ENCODE data around the gene ZNF415. TPM values are rescaled to one million over a fixed set of nuclear protein-coding genes. Genes with fewer than 3 reads are reported as not detected.

ZNF415 gene
- total RNA-seq, 1 donor from 2014 or later: 7.3 TPM

DNA sequence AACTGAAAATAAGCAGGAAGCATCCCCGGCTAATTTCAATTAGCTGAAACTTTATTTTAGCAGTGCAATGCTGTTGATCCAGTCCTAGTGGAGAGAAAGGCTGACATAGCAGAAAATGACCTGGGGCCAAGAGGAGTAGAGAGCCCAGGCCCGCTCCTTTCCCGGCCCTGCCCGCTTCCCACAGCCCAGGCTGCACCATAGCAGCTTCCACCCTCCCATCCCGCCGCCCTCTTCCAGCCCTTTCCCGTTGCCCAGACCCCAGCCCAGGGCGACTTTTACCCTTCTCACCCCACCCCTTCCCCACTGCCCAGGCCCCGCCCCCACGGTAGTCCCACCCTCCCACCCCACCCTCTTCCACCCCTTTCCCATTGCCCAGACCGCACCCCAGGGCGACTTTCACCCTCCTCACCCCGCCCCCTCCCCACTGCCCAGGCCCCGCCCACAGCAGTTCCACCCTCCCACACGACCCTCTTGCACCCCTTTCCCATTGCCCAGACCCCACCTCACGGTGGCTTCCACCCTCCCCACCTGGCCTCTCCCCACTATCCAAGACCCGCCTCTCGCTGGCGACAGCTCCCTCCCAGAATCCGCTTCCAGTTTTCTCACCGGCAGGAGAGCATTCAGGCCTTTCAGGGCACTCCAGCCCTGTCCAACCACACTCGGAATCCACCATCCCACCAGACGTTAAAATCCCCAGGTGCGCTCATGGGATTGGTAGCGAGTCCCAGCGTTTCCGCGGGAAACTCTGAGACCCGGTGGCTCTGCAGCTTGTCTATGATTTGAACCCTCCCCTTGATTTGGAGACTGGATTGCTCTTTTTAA is 37.7 kb downstream of the ZNF415 start:
- no peak overlapping the region for H3K4me3 Mint-ChIP-seq (ENCODE audit: unreplicated experiment)
- H3K4me1 Mint-ChIP-seq (ENCODE audit: low read depth): peaks cover 10% of the 10 kb centered on the region
- no peak for DNase-seq (ENCODE audit: low spot score)
- H3K27me3 Mint-ChIP-seq (ENCODE audit: low read depth): no peaks in the 10 kb centered on the region
- TF ChIP-seq, protein P1, sequence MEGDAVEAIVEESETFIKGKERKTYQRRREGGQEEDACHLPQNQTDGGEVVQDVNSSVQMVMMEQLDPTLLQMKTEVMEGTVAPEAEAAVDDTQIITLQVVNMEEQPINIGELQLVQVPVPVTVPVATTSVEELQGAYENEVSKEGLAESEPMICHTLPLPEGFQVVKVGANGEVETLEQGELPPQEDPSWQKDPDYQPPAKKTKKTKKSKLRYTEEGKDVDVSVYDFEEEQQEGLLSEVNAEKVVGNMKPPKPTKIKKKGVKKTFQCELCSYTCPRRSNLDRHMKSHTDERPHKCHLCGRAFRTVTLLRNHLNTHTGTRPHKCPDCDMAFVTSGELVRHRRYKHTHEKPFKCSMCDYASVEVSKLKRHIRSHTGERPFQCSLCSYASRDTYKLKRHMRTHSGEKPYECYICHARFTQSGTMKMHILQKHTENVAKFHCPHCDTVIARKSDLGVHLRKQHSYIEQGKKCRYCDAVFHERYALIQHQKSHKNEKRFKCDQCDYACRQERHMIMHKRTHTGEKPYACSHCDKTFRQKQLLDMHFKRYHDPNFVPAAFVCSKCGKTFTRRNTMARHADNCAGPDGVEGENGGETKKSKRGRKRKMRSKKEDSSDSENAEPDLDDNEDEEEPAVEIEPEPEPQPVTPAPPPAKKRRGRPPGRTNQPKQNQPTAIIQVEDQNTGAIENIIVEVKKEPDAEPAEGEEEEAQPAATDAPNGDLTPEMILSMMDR (IDR thresholded peaks at IDR 0.05): no peak
- H3K36me3 Mint-ChIP-seq (ENCODE audit: low read depth): peaks cover 27% of the 10 kb centered on the region
- H3K27ac Mint-ChIP-seq (ENCODE audit: unreplicated experiment): peak overlapping the region; percentile 45
- no peaks in the 10 kb centered on the region for H3K9me3 Mint-ChIP-seq (ENCODE audit: low read depth)

DNA sequence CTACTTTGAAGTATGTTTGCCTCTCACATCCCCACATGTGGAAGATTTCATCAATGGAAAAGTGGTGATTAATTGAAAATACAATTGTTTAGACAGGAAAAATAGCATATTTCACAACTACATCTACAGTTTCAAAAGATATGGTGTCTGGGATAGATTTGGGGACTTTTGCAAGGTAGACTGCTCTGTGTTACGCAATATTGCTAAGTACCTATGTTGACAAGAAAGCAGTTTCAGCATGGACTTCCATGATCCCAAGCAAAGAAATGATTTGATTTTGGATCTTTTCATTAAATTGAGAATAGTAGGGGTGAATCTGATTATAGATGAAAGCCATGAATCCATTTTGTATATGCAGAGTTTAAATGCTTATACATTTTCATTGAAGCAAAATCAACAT is 40.0 kb downstream of the ZNF415 start:
- Mint-ChIP-seq H3K4me1 (ENCODE audit: low read depth) (peaks cover 3% of the 10 kb centered on the region), H3K27ac (ENCODE audit: unreplicated experiment) (no peak overlapping the region), H3K9me3 (ENCODE audit: low read depth) (no peaks in the 10 kb centered on the region), H3K36me3 (ENCODE audit: low read depth) (peaks cover 32% of the 10 kb centered on the region), H3K27me3 (ENCODE audit: low read depth) (no peaks in the 10 kb centered on the region), H3K4me3 (ENCODE audit: unreplicated experiment) (no peak overlapping the region)
- TF ChIP-seq, protein P1 (IDR thresholded peaks at IDR 0.05): no peak
- DNase-seq (ENCODE audit: low spot score): no peak

DNA sequence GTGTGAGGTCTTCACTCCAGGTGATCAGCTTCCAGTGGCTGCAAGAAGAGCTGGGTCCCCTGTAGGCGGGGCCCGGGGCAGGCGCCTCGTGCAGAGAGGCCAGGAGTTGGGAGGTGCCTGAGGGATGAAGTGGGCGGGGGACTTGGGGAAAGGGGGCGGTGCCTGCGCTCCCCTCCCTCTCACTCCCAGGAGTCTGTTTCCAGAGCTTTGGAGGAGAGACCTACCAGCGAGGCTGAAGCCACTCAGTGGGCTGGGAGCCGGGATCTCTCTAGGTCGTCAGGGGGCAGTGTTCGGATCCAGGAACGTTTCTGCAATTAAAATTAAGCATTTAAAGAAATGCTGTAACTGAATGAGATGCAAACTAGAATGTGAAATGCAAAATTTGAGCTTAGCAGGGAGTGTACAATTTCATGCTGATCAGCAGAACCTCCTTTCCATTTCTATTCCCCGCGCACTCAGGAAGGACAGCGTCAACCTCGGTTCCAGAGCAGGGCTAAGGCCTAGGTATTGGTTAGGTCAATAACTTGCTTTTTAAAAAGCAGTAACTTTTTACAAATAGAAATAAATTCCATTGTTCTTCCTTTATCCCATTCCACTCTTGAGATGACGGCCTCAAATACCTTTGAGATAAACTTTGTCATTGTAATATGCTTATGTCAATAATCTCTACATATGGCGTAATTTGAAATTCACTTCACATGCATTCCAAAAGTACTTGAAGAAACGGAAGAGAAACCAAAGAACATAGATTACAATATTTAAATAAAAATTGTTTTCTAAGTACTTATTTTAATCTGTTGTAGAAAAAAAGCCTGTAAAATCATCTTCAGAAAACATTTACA is 41.1 kb downstream of the ZNF415 start:
- Mint-ChIP-seq H3K4me1 (ENCODE audit: low read depth) (no peaks in the 10 kb centered on the region), H3K27ac (ENCODE audit: unreplicated experiment) (no peak overlapping the region), H3K4me3 (ENCODE audit: unreplicated experiment) (no peak overlapping the region), H3K36me3 (ENCODE audit: low read depth) (peaks cover 38% of the 10 kb centered on the region), H3K9me3 (ENCODE audit: low read depth) (no peaks in the 10 kb centered on the region), H3K27me3 (ENCODE audit: low read depth) (no peaks in the 10 kb centered on the region)
- TF ChIP-seq, protein P1 (IDR thresholded peaks at IDR 0.05): no peak
- DNase-seq (ENCODE audit: low spot score): no peak

DNA sequence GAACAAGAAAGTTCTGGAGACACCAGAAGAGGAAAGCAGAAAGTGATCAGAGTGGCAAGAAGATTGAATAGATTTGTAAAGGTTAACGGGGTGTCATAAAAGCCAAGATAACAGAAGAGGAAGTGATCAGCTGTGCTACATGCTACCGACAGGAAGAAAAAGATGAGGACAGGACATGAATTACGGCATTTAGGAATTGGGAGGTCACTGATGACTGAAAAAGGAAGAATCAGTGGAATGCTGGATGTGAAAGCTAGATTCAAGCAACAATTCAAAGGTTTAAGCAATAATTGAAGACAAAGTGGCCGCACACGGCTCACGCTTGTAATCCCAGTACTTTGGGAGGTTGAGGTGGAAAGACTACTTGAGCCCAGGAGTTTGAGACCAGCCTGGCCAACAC is 44.6 kb downstream of the ZNF415 start:
- H3K27ac Mint-ChIP-seq (ENCODE audit: unreplicated experiment): no peak overlapping the region
- TF ChIP-seq, protein P1 (IDR thresholded peaks at IDR 0.05): no peak
- no peaks in the 10 kb centered on the region for H3K9me3 Mint-ChIP-seq (ENCODE audit: low read depth)
- no peak overlapping the region for H3K4me3 Mint-ChIP-seq (ENCODE audit: unreplicated experiment)
- no peaks in the 10 kb centered on the region for H3K27me3 Mint-ChIP-seq (ENCODE audit: low read depth)
- DNase-seq (ENCODE audit: low spot score): no peak
- H3K4me1 Mint-ChIP-seq (ENCODE audit: low read depth): no peaks in the 10 kb centered on the region
- peaks cover 59% of the 10 kb centered on the region for H3K36me3 Mint-ChIP-seq (ENCODE audit: low read depth)

DNA sequence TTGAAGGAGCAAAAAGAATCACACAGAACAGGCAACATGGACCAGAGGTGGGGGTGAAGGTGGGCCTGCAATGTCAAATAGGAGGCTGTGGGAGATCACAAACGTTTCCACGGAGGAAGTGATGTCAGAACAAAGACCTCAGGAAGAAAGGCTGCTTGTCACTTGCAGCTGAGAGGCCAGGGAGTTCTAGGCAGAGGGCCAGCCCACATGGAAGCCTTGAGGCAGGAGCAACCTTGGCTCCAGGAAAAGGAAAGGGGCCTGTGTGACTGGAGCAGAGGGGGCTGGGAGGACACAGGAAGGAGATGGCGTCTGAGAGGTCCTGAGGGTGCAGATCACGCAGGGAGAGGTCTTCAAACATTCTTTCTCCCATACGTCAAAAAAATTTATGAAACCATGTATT is 45.8 kb downstream of the ZNF415 start:
- Mint-ChIP-seq H3K36me3 (ENCODE audit: low read depth) (peaks cover 61% of the 10 kb centered on the region), H3K9me3 (ENCODE audit: low read depth) (peaks cover 2% of the 10 kb centered on the region), H3K4me3 (ENCODE audit: unreplicated experiment) (no peak overlapping the region), H3K27me3 (ENCODE audit: low read depth) (no peaks in the 10 kb centered on the region), H3K27ac (ENCODE audit: unreplicated experiment) (no peak overlapping the region), H3K4me1 (ENCODE audit: low read depth) (no peaks in the 10 kb centered on the region)
- no peak for DNase-seq (ENCODE audit: low spot score)
- TF ChIP-seq, protein P1 (IDR thresholded peaks at IDR 0.05): no peak
